Measurements from ENCODE around the gene MRPS22.
"Not testable (repeated sequence)": the region's sequence is repeated elsewhere in the genome, so short reads cannot be mapped to it uniquely, and the experiment has no call there.

The MRPS22 gene

GRCh38 chr3:139396707-139397106 is 52.9 kb downstream of the MRPS22 start:
- DNase-seq, result no peak
- ATAC-seq, result no peak

GRCh38 chr3:139401155-139401554 is 57.3 kb downstream of the MRPS22 start:
- DNase-seq, ATAC-seq: not testable (repeated sequence)

Data from stimulated activated naive CD8-positive, alpha-beta T cell treated with anti-CD3 and anti-CD28 coated beads, Interleukin-15, Interleukin-2, amounts not matched to agents 100 U/mL and 50 U/mL, for 24 hours (primary cell).